ENCODE data around the gene TMEM127. TPM values are rescaled to one million over a fixed set of nuclear protein-coding genes. Genes with fewer than 3 reads are reported as not detected.

TMEM127 gene
- polyA plus RNA-seq (2011; rRNA removed) (38.7 and 45.3 TPM in 2 replicates), polyA plus RNA-seq (2017; fragmentation: RNase III; extraction: RNeasy Plus Mini Kit Qiagen cat#74134 plus additional on column Dnase treatment) (28.8 to 31.9 TPM (median 31.4 TPM) in 3 replicates), polyA minus RNA-seq (2011; rRNA and poly(A)+ RNA removed) (69.4 and 69.9 TPM in 2 replicates)
- polyA plus RNA-seq (2012; cell fraction: cytosol; rRNA removed) = 34.1 and 48.2 TPM in 2 replicates
- 36.7 and 42.3 TPM in 2 replicates for polyA plus RNA-seq (2012; cell fraction: nucleus; rRNA removed)

DNA sequence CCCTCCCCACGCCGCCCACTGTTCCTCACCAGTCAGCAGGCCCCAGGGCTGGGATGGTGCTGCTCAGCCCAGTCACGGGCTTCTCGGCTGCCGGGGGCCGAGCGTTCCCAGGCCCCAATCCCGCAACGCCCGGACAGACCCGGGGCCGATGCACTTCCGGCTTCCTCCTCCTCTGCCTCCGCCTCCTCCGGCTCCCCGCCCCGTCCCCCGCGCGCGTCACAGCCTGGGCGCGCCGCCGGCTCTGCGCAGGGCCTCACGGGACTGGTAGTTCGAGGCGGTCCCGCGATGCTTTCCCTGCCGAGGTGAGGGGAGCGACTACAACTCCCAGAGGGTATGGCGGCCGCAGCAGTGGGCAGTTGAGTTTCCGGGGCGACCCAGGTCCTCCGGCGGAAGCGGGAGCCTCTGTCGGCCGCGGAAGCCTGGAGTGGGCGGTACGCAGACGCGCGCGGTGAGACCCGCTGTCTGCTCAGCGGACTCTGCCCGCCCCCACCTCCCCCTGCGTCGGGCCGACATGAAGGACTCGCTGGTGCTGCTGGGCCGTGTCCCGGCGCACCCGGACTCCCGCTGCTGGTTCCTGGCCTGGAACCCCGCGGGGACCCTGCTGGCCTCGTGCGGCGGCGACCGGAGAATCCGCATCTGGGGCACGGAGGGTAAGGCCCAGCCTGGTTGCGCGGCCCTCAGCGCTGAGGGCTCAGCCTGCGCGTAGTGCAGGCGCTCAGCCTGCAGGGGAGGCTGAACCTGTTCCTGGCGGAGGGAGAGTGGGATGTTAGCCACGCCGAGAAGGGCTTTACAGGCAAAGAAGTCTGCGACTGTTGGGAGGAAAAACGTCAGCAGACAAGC lies at the start of gene TMEM127, which contains the start of gene CIAO1:
Gene TMEM127 (minus strand): TSS at position 158 of the 840 bp plus-strand sequence. CDS start 616 bp downstream, outside the sequence.
Gene CIAO1 (plus strand): TSS at position 386 of the 840 bp plus-strand sequence. CDS start 126 bp downstream, at position 512.
- DNase-seq (ENCODE audit: low read depth in 1 of 2, low spot score in 1 of 2) (peak; percentile 90 to 98), ATAC-seq (peak; percentile 93 to 97), FAIRE-seq (no peak)
- peak; percentile 92 for TF ChIP-seq PHF8 (IDR thresholded peaks at IDR 0.05; ENCODE audit: borderline replicate concordance, low read depth)
- no peak for TF ChIP-seq CHD4 (IDR thresholded peaks at IDR 0.05; ENCODE audit: borderline replicate concordance)
- no peak for TF ChIP-seq FOSB (CRISPR knock-in tag; IDR thresholded peaks at IDR 0.05)
- TF ChIP-seq, protein P1, sequence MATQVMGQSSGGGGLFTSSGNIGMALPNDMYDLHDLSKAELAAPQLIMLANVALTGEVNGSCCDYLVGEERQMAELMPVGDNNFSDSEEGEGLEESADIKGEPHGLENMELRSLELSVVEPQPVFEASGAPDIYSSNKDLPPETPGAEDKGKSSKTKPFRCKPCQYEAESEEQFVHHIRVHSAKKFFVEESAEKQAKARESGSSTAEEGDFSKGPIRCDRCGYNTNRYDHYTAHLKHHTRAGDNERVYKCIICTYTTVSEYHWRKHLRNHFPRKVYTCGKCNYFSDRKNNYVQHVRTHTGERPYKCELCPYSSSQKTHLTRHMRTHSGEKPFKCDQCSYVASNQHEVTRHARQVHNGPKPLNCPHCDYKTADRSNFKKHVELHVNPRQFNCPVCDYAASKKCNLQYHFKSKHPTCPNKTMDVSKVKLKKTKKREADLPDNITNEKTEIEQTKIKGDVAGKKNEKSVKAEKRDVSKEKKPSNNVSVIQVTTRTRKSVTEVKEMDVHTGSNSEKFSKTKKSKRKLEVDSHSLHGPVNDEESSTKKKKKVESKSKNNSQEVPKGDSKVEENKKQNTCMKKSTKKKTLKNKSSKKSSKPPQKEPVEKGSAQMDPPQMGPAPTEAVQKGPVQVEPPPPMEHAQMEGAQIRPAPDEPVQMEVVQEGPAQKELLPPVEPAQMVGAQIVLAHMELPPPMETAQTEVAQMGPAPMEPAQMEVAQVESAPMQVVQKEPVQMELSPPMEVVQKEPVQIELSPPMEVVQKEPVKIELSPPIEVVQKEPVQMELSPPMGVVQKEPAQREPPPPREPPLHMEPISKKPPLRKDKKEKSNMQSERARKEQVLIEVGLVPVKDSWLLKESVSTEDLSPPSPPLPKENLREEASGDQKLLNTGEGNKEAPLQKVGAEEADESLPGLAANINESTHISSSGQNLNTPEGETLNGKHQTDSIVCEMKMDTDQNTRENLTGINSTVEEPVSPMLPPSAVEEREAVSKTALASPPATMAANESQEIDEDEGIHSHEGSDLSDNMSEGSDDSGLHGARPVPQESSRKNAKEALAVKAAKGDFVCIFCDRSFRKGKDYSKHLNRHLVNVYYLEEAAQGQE (IDR thresholded peaks at IDR 0.05) = peak; percentile 83
- peak; percentile 74 for TF ChIP-seq MYC (IDR thresholded peaks at IDR 0.05; ENCODE audit: borderline replicate concordance, low read length)
- peak; percentile 47; the same call in 1 of the 2 replicates for TF ChIP-seq TFCP2L1 (CRISPR knock-in tag; IDR thresholded peaks at IDR 0.05)
- TF ChIP-seq CHD2 (IDR thresholded peaks at IDR 0.05; ENCODE audit: low read length, partially characterized antibody) = peak; percentile 89
- TF ChIP-seq FOXS1 (CRISPR knock-in tag; IDR thresholded peaks at IDR 0.05) = no peak
- TF ChIP-seq HDAC2 (IDR thresholded peaks at IDR 0.05) = peak; percentile 74; the same call in 1 of the 2 replicates
- TF ChIP-seq BHLHE40 (IDR thresholded peaks at IDR 0.05; ENCODE audit: low read depth, low read length) = 0 out of 2 replicates have a peak, but pooled peaks have one; percentile 33
- TF ChIP-seq, protein P2, sequence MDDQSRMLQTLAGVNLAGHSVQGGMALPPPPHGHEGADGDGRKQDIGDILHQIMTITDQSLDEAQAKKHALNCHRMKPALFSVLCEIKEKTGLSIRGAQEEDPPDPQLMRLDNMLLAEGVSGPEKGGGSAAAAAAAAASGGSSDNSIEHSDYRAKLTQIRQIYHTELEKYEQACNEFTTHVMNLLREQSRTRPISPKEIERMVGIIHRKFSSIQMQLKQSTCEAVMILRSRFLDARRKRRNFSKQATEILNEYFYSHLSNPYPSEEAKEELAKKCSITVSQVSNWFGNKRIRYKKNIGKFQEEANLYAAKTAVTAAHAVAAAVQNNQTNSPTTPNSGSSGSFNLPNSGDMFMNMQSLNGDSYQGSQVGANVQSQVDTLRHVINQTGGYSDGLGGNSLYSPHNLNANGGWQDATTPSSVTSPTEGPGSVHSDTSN (IDR thresholded peaks at IDR 0.05) = no peak
- no peak for TF ChIP-seq EP300 (IDR thresholded peaks at IDR 0.05)
- TF ChIP-seq BCL3 (IDR thresholded peaks at IDR 0.05) = peak; percentile 73; the same call in 2 of the 3 replicates
- no peak for TF ChIP-seq ESRRA (IDR thresholded peaks at IDR 0.05; ENCODE audit: borderline replicate concordance, low read length)
- TF ChIP-seq POLR2A (IDR thresholded peaks at IDR 0.05; ENCODE audit: low read length) = peak; percentile 75
- TF ChIP-seq, protein P3, sequence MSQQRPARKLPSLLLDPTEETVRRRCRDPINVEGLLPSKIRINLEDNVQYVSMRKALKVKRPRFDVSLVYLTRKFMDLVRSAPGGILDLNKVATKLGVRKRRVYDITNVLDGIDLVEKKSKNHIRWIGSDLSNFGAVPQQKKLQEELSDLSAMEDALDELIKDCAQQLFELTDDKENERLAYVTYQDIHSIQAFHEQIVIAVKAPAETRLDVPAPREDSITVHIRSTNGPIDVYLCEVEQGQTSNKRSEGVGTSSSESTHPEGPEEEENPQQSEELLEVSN (IDR thresholded peaks at IDR 0.05; ENCODE audit: borderline replicate concordance, low read depth) = peak; percentile 14; the same call in 1 of the 2 replicates
- TF ChIP-seq HOXB5 (CRISPR knock-in tag; IDR thresholded peaks at IDR 0.05) = peak; percentile 31; the same call in 1 of the 2 replicates
- TF ChIP-seq HOXB13 (CRISPR knock-in tag; IDR thresholded peaks at IDR 0.05; ENCODE audit: low read depth) = no peak
- no peak for TF ChIP-seq ATOH8 (CRISPR knock-in tag; IDR thresholded peaks at IDR 0.05; ENCODE audit: low read depth)
- TF ChIP-seq, protein P4, sequence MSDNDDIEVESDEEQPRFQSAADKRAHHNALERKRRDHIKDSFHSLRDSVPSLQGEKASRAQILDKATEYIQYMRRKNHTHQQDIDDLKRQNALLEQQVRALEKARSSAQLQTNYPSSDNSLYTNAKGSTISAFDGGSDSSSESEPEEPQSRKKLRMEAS (IDR thresholded peaks at IDR 0.05) = peak; percentile 85; the same call in 1 of the 2 replicates
- no peak for TF ChIP-seq NR3C1 (IDR thresholded peaks at IDR 0.05)
- TF ChIP-seq, protein P5, sequence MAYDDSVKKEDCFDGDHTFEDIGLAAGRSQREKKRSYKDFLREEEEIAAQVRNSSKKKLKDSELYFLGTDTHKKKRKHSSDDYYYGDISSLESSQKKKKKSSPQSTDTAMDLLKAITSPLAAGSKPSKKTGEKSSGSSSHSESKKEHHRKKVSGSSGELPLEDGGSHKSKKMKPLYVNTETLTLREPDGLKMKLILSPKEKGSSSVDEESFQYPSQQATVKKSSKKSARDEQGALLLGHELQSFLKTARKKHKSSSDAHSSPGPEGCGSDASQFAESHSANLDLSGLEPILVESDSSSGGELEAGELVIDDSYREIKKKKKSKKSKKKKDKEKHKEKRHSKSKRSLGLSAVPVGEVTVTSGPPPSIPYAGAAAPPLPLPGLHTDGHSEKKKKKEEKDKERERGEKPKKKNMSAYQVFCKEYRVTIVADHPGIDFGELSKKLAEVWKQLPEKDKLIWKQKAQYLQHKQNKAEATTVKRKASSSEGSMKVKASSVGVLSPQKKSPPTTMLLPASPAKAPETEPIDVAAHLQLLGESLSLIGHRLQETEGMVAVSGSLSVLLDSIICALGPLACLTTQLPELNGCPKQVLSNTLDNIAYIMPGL (CRISPR knock-in tag; IDR thresholded peaks at IDR 0.05; ENCODE audit: borderline replicate concordance) = peak; percentile 68; the same call in 1 of the 2 replicates
- TF ChIP-seq KDM1A (IDR thresholded peaks at IDR 0.05; ENCODE audit: low read depth) = no peak
- peak; percentile 71 to 84; a peak in 4 of 5 replicates for TF ChIP-seq JUN (IDR thresholded peaks at IDR 0.05)
- no peak for TF ChIP-seq ZNF302 (CRISPR knock-in tag; IDR thresholded peaks at IDR 0.05)
- no peak for TF ChIP-seq NPAS2 (CRISPR knock-in tag; IDR thresholded peaks at IDR 0.05; ENCODE audit: borderline replicate concordance)
- ChIA-PET POLR2A (interaction anchor here (1.6 kb wide), 1 partner anchor 58 kb away, joined by 6 read pairs; the partner anchor contains the start of gene STARD7), CTCF (interaction anchor here (0.8 to 2.1 kb wide), 10 partner anchors 12 to 273 kb away, joined by 3 to 10 read pairs (median 5); no protein-coding TSS in a partner anchor)
- Histone ChIP-seq H3K9me3 (no peaks in the 10 kb centered on the region), H3K4me2 (peak within 1 kb of the TSS; percentile 93), H3K4me1 (peaks cover 25% of the 10 kb centered on the region), H3K27ac (peak within 1 kb of the TSS; percentile 92 to 94), H3K4me3 (peak within 1 kb of the TSS; percentile 97)
- WGBS (ENCODE audit: missing lambda C conversion rate) = under 1% methylated on average over 46 of the region's 81 CpGs

All from A549 (cell line).